Medulla oblongata (tissue), 1 donor: ENCODE measurements around the gene GUCY2C.
"Not testable (repeated sequence)": the region's sequence is repeated elsewhere in the genome, so short reads cannot be mapped to it uniquely, and the experiment has no call there.

Experiments used
- DNase-seq: peaks from one replicate; pipeline ENCODE4 v3.0.0-alpha.2; 2015; ENCODE audit errors: extremely low spot score

The GUCY2C gene

DNA sequence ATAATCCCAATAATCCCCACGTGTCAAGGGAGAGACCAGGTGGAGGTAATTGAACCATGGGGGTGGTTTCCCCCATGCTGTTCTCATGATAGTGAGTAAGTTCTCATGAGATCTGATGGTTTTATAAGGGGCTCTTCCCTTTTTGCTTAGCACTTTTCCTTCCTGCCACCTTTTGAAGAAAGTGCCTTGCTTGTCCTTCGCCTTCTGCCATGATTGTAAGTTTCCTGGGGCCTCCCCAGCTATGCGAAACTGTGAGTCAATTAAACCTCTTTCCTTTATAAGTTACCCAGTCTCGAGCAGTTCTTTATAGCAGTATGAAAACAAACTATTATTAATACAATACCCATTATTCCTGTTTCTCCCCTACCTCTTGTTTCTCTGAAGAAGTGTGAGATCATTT, 14.2 kb downstream of the GUCY2C start:
- DNase-seq, result not testable (repeated sequence)

DNA sequence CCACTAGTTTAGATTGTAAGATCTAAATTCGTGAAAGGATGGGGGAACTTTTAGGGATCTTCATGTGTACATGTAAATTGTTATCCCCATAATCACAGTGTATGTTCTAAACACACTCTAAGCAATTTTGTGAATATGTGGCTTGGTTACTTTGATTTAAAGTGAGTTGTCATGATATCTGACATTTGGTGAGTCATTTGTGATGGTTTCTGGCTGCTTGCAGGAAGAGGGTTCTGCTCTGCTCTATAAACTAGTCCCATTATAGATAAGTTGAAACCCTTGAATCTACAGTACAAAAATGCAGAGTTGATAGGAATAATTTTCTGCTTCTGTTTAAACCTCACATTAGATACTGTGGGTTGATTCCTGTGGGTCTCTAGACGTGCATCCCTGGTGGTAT, 14.8 kb downstream of the GUCY2C start:
- no peak for DNase-seq

DNA sequence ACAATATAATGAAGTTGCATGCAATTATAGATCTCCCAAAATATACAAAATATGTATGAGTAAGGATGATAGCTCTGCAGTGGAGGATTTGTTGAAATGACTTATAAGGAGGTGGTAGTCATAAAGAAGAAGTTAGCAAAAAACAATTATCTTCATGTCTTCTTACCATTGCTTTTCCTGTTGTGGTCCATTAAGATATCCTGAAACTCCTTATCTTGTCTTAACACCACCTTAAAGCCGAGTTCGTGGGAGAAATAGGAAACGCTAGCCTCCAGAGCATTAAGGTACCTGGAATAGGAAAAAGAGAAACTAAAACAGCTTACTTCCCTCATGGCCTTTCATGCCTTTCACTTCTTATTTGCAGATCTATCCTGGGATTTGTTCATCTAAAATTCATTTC, 15.2 kb downstream of the GUCY2C start:
- no peak for DNase-seq

GRCh38 chr12:14678547-14679150, 17.8 kb downstream of the GUCY2C start:
- no peak for DNase-seq

- DNase-seq, result no peak
These were observed 27.8 kb downstream of the GUCY2C start for GRCh38 chr12:14668591-14668990.

DNA sequence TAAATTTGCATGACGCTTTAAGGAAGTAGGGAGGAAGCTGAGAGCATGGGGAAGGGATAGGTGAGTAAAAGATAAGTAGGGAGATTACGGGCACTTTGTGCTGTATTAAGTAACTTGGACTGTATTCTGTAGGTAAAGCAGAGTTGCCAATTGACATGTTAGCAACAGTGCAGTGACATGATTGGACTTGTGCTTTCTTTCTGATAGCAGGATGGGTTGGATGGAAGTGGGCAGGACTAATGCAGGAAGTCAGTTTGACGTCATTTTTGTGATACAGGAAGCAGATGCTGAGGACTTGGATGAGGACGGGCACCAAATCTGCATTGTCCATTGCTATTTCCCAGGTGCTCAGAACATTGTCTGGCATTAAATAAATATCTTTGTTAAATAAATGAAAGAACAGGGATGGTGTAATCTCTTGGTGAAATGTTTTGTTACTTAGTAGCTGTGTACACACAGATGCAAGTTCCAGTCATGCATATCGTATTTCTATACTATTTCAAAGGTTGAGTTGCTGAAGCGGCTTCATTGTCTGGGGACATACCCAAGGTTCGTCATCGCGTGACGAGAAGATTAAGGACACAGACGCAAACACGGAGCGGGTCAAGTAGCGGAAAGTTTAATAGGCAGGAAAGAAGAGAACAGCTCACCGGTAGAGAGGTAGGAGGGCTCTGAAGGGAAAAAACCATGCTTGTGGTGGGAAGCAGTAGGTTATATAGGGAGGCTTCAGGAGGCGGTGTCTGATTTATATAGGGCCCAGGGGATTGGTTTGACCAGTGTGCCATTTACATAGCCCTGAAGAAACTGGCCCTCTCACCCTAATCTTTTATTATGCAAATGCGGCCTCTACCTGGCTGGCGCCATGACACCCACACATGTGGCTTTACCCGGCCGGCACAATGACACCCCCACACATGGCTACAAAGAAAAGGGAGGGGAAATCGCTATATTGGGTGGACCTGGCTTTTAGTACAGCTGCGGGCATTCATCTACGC, 30.7 kb downstream of the GUCY2C start:
- no peak for DNase-seq

GRCh38 chr12:14664434-14665023, 31.9 kb downstream of the GUCY2C start:
- peak; percentile 66 for DNase-seq

- no peak for DNase-seq
These were observed 33.4 kb downstream of the GUCY2C start for GRCh38 chr12:14663002-14663401.

DNA sequence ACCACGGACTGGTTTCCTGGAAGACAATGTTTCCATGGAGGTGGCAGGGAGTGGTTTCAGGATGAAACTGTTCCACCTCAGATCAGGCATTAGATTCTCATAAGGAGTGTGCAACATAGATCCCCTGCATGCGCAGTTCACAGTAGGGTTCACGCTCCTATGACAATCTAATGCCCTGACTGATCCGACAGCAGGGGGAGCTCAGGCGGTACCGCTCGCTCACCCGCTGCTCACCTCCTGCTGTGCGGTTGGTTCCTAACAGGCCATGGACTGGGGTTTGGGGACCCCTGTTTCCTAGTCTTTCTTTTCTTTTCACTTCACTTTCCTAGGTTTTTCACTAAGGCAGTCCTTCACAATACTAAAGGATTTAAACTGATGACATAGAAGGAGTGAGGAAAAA, 39.6 kb downstream of the GUCY2C start:
- no peak for DNase-seq

DNA sequence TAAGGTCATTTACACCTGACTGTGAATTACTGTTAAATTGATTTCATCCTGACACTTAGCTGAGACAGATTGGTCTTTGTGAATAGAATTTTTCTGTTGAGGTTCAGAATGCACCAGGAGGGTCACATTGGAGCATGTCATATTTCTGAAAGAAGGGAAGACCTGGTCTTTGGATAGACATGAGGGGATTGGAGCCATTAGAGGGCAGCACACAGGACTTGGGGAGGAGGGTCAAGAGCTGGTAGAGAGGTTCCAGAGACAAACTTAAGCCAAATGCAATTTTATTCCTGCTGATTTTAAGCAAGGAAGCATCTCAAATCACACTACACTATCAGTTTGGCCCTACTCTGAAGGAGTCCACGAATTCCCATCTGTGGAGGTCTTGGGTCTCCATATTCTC, 41.1 kb downstream of the GUCY2C start:
- DNase-seq, result no peak

GRCh38 chr12:14654842-14655241, 41.6 kb downstream of the GUCY2C start:
- no peak for DNase-seq

DNA sequence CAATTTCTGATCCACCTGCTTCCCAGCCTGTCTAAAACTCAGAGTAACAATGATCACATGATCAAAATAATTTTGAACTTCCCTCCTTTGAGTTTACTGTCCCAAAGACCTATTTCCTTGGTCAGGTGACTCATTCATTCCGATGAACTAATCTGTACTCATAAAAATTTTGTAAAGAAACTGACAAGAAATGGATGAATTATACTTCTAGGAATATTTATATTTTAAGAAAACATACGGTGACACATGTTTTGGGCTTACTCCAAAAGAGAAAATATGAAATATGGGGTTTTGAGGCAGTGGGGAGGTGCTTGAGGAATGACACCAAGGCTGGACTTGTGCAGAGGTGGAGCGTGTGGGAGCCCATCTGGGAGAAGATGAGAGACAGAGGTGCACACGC, 42.0 kb downstream of the GUCY2C start:
- no peak for DNase-seq

- no peak for DNase-seq
These were observed 43.9 kb downstream of the GUCY2C start for GRCh38 chr12:14652483-14652882.

DNA sequence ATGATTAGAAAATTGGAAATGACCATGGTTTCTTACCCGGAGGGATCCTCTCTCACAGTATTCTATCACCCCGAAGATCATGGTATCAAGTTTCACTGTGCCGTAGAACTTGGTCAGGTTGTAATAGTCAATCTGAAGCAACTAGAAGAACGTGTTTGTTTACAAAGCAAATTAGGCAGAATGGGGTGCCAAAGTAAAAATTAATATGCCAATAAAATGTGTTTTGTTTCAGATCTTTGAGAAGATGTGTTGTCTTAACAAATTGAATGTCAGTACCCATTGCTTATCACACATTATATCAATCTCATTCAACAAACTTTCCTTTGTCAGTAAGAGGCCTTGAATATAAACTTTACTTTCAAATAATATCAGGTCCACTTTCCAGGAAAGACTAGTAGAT, 45.0 kb downstream of the GUCY2C start:
- DNase-seq, result no peak

- no peak for DNase-seq
These were observed 45.6 kb downstream of the GUCY2C start for GRCh38 chr12:14650789-14651188.

- no peak for DNase-seq
These were observed 49.2 kb downstream of the GUCY2C start for GRCh38 chr12:14647028-14647750.

DNA sequence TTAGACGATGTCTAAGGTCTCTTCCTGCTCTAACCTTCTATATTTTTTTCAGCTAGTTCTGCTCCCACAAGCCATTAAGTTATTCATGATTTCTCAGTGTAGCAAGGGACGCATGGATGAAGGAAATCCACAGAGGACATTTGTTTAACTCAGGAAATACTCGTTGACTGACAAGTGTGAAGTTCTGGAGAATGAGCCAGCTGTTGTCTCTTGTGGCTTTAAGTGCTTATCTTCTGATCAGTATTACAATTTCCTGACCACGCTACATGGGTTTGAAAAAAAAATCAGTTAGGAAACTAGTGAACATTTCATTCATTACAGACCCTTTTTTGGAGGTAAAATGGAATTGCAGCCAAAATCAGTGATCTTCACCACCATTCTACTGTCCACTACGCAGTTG, 53.1 kb downstream of the GUCY2C start:
- no peak for DNase-seq

- no peak for DNase-seq
These were observed 58.3 kb downstream of the GUCY2C start for GRCh38 chr12:14638066-14638465.

DNA sequence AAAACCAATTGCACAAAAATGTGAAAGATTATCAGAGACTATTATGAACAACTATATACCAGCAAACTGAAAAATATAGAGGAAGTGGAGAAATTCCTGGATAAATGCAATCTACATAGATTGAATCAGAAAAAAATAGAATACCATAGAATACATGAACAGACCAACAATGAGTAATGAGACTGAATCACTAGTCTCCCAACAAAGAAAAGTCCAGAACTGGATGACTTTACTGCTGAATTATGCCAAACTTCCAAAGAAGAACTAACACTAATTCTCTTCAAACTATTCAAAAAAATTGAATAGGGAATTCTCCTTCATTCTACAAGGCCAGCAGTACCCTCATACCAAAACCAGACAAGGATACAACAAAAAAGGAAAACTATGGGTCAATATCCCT, 60.6 kb downstream of the GUCY2C start:
- no peak for DNase-seq

GRCh38 chr12:14630793-14631192, 65.6 kb downstream of the GUCY2C start:
- no peak for DNase-seq

DNA sequence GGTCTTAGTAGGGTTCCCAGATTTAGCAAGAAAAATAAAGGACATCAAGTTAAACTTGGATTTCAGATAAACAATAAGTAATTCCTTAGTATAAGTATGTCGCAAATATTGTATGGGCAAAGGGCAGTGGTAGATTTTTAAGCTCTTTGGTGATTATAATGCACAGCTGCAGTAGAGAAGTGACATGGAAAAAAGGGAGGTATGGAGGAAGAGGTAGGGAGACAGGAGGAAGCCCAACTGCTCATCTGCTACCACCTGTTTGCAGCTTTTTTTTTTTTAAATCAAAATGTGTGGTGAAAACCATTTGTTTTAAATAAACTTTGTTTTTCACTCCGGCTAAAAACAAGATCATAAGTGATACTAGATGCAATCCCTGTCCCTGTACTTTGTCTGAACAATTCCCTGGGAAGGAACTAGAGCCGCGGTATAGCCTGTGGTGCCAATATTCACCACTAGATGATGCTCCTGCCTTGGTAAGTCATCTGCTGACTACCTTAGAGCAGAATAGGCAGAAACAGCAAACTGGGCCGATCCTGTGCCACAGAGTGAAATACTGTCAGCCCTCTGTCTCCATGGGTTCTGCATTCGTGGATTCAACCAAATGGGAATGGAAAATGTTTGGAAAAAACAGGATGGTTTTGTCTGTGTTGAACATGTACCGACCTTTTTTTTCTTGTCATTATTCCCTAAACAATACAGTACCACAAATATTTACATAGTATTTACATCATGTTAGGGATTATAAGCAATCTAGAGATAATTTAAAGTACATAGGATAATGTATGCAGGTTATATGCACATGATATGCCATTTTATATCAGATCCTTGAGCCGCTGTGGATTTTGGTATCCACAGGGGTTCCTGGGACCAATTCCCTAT, 66.3 kb downstream of the GUCY2C start:
- DNase-seq, result peak; percentile 90
